ENCODE data around the gene TMEM266.

Gene TMEM266

DNA sequence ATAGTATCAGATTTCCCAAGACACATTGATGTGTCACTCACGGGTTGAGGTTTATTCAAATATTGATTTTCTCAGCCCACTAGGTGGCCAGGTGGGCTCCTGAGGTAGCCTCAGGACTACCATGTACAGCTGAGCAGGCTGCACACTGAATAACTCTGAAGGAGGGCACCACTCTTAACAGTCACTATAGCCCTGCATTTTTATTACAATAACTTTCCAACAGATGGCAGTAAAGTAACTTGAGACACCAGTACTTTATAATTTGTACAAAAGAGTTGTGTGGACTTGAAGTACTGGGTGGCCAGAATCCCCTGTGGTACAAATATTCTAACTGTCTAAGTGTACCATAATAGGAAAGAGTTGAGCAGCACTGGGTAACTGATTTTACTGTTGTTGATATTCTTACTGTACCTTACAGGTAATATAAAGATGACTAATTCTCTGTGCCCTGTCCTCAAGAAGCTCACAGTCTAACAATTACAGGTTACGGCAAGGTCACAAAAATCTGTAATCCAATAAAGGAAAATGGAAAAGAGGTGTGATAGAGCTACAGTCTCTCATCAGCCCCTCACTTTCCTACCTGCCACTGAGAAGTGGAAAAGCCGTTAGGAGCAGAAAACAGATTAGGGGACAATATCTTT is 175.5 kb downstream of the TMEM266 start:
- no peak for DNase-seq (ENCODE audit: low read depth, low spot score)

DNA sequence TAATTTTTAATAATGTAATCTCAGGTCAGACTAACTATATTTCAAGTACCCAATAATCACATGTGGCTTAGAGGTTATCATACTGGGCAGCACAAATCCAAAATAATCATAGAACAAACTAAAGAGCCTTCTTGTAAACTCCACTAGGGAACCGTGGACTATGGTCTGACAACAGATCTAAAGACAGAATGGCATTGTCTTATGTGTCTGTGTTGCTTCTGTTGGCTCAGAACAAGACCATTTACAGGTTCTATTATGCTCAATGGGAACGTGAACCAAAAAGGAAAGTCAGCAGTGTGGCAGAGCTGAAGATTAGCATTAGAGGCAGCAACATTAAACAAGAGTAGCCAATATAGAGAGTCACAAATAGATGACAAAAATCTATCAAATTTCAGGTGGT is 176.6 kb downstream of the TMEM266 start:
- DNase-seq (ENCODE audit: low read depth, low spot score) = no peak

DNA sequence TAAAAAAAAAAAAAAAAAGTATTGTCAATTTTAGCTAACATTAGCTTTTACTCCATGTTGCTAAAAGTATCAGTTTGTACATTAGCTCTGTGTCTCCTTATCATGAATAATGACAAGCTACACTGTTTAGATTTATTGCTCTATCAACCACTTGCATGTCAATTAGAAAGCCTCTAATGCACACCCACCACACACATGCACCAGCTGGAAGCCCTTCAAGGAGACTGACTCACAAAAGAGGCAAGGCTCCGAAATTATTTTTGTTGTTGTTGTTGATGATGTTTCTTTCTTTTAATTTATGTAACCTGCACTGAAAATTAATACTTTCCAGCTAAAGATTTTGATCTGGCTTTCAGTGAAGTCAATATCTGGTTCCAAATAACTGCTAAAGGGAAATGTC is 180.0 kb downstream of the TMEM266 start:
- no peak for DNase-seq (ENCODE audit: low read depth, low spot score)

DNA sequence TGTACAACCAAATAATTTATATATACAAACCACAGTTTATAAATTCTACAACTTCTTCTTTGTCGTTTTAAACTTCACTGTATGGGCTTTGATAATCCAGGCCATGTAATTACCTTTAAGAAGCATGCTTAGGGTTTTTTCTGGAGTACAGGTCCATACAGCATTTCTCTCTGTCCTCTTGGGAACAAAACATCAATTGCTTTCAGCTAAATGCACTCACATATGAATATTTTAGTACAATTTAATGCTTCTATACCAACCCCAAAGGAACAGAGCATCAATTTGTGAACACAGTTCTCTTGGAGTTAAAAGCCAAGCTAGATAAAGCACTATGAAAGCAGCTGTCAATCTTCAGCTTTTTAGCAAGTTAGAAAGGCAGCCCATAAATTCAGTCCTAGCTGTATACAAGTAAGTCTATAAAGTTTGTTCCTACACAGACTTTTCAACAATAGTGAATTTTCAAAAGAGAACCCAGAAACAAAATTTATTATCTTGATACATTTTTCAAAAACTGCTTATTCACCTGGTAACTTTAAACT is 185.4 kb downstream of the TMEM266 start:
- DNase-seq (ENCODE audit: low read depth, low spot score) = no peak

DNA sequence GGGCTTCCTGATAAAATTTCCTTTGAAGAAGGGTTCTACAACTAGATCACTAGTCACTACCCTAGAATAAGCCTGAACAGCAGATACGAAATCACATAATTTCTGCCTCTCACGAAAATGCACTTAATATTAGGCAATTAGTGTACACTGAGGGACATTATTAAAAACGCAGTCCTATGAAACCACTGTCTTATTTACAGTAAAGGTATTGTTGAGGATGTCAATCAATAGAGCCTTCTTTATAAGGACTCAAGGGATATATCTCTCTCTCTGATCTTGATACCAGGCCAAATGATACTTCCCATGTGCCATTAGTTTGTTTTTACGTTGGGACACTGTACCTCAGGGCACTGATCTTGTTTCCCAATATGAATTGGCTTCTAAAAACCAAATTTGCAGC is 191.9 kb downstream of the TMEM266 start:
- DNase-seq (ENCODE audit: low read depth, low spot score) = no peak

DNA sequence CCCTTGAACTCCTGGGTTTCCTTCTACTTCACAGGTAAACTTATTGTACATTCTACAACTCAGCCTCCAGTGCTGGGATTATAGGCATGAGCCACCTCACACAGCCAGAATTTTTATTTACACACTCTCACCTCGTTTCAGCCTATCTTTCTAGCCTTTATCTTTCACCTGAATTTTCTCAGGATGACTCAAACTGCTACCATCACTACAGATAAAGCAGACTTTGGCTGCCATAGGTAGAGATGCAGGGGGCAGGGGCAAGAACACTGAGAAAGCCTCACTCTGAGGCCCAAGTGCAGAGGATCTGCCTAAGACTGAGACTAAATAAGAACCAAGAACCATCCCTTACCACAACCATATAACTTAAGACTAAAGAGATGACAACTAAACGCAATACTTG is 192.5 kb downstream of the TMEM266 start:
- DNase-seq (ENCODE audit: low read depth, low spot score) = no peak

DNA sequence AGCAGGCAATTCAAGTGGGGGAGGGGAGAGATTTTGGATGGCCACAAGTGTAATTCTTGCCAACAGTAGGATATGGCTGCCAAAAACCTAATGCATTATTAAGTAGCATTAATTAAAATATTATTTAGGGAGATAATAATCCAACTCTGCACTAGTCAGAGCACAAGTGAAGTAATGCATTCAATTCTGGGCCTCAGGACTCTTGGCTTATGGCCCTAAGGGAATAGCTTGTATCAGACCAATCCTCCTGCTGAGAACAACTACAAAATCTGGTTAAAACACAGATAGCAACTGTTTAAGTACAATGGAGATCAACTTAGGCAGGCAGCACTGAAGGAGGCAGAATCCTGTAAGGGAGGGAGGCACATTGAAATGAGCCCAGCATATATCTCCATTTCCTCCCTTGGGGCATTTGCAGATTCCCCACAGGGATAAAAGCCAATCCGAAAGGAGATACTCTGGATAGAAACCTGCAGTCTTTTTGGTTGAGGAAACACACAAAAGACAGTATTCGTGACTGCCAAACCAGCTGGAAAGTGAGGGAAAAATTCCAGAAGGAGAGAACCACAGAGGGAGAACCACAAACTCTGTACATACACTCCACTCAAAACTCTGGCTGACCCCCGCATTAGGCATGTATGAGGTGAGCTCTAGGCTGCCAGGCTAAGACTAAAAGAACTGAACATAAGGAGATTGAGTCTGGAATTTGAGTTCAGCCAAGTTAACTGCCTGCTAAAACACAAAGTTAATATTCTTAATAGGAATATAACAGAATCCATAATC is 194.1 kb downstream of the TMEM266 start:
- DNase-seq (ENCODE audit: low read depth, low spot score) = no peak
